NCI-H510A (cell line): Measurements from ENCODE around the gene POU6F2.
A peak's percentile ranks its signal among the peaks of the same experiment; 100 is the strongest.
"Not testable (repeated sequence)": the region's sequence is repeated elsewhere in the genome, so short reads cannot be mapped to it uniquely, and the experiment has no call there.

Source experiments
- DNase-seq: peaks from one replicate; lab custom pipeline; 2025; lab: John Stamatoyannopoulos, UW

The POU6F2 gene

DNA sequence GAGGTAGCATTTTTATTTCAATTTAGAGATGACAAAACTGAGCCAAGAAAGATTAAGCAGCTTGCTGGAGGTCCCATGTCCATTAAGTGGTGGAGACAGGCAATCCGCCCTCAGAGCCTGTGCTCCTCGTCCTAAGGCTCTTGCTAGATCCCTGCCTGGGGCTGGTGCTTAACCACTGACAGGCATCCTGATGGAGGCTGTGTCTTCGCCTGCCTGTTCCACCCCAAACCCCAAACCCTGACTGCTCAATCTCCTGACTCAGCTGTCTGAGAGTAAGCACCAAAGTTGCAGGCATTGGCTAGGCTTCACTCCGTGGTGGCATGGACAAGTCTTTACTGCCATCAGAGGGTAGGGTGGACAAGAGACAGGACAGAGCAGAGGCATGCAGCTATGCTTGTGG is 209.4 kb downstream of the POU6F2 start:
- no peak for DNase-seq

- no peak for DNase-seq
Measured at GRCh38 chr7:39192476-39192875, 214.8 kb downstream of the POU6F2 start.

- DNase-seq = not testable (repeated sequence)
Measured at GRCh38 chr7:39194388-39194787, 216.7 kb downstream of the POU6F2 start.

DNA sequence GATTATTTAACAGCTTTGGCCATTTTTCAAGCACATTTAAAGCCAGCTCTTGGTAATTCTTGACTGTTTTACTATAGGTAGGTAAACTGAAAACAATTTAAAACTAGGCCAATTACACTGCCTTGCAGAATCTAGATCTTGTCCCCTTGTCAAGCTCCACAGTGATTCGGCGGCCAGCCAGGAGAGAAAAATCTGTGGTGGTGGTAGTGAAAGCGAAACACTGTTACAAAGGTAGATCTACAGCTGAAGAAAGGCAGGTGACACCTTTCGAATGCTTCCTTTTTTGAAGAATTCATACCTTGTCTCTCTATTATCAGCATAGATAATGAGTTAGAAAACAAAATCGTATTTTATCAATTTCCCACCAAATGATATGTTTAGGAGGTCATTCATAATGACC is 218.3 kb downstream of the POU6F2 start:
- DNase-seq = no peak

- no peak for DNase-seq
Measured at GRCh38 chr7:39197831-39198230, 220.1 kb downstream of the POU6F2 start.

GRCh38 chr7:39198556-39198955 is 220.8 kb downstream of the POU6F2 start:
- no peak for DNase-seq

- DNase-seq = no peak
Measured at GRCh38 chr7:39199006-39199405, 221.3 kb downstream of the POU6F2 start.

DNA sequence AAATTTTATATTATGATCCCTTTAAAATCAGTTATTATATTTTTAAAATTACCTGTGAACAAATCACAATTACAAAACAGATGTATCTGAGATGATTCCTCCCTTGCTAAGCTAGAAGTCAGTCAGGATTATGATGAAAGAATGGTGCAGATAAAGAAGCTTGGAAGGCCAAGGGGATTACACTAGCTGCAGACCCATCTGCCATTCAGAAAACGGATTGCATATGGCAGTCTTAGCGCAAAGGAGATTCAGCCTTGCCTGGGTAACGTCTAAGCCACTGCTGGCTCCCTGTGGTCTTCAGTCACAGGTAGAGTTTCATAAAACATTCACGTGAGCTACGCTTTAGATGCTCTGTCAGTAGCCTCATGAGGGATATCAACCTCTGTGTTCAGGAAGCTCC is 222.2 kb downstream of the POU6F2 start:
- DNase-seq = no peak

DNA sequence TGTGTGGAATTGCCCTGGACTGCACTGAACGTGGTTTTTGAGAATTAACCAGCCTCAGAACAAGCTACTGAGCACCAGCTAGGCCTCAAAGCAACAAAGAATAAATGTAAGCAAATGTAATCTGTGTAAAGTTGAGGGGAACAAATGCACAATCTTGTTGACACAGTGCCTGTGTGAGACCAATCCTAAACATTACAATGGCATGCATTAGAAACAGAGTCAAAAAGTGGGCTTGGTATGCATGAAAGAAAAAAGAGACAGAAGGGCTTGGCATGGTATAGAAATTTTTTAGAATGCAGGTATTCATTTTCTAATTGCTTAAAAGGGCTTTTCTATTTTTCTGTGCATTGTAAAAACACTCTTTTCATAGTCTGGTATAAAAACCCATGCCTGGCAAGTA is 224.3 kb downstream of the POU6F2 start:
- DNase-seq = no peak

DNA sequence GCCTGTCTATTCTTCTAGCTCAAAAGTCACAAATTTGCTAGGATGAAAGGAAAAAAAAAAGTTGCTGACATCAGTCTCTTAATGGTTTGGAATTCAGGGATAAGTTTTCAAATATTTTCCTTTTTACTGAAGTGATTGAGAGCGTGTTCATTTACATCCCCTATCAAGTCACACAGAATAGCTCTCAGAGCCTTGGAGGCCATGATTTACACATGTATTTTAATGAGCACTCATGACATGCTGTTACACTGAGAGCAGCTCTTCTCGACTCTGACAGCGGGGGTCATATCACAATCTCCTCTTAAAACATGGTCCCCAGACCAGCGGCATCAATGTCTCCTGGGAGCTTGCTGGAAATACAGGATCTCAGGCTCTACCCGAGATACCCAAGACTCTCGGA is 232.7 kb downstream of the POU6F2 start:
- no peak for DNase-seq

DNA sequence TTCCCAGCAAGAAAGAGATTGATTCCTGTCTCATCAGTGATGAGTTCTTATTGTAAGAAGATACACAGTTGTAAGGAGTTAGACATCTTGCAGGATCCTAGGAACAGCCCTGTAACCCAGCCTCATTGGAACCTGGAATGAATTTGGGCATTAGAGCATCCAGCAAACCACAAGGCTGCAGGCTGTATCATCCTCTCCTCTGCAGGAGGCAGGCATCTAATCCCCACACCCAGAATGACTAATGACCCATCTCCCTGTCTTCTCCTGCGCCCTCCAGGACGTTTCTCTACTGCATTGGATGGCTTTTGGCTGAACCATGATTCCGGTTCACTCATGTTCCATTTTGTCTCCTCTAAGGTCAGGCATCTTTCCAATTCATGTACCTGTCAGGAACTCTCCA is 233.9 kb downstream of the POU6F2 start:
- no peak for DNase-seq

DNA sequence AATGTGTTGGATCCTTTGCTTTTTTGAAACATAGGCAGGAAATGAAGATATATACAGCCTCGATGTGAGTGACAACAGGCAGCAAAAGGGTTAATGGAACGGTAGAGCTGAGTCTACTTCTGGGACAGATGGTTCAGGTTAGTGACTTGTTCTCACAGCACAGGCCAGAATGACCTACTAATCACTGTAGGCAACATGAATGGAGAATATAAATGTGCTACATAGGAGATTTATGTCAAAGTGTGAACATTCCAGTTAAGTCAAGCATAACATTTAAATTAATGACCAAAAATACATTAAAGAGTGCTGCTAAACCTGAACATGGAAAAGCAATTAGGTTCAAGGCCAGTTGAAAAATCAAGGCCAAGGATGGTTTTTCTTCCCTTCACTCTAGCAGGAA is 235.2 kb downstream of the POU6F2 start:
- no peak for DNase-seq

- DNase-seq = no peak
Measured at GRCh38 chr7:39217783-39218182, 240.1 kb downstream of the POU6F2 start.

DNA sequence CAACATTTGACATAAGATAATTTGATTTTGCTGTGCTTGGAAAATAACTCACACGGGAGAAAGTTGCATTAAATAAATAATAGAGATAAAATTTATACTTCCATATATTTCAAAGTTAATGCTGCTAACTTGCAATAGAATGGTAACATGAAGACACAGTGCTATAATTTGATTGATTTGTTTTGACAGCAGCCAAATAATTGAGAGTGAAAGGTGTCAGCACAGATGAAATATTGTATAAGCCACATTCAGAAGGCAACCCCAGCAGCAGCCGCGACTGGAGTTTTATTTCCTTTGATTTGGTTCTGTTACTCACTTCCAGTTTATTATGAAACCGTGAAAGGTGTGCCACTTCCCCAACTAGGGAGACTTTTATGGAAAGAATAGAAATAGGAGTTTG is 242.2 kb downstream of the POU6F2 start:
- no peak for DNase-seq

GRCh38 chr7:39221901-39222300 is 244.2 kb downstream of the POU6F2 start:
- no peak for DNase-seq

DNA sequence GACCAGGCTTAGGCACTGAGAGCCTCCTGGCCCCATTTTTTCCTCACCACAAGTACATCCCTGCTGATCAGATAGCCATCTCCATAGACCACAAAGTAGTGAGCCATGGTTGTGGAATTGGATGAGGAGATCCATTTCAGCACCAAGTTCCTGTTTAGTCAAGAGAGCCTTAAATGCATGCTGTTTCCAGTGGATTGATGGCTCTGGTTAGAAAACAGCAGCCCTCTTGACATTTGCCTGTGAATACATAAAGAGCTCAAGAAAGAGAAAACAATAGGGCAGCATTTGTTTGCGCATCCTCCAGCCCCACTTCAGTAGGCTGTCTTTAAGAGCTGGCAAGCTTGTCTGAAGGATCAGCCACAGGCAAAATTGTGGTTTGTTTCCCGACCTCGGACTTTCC is 251.2 kb downstream of the POU6F2 start:
- DNase-seq = peak; percentile 65

DNA sequence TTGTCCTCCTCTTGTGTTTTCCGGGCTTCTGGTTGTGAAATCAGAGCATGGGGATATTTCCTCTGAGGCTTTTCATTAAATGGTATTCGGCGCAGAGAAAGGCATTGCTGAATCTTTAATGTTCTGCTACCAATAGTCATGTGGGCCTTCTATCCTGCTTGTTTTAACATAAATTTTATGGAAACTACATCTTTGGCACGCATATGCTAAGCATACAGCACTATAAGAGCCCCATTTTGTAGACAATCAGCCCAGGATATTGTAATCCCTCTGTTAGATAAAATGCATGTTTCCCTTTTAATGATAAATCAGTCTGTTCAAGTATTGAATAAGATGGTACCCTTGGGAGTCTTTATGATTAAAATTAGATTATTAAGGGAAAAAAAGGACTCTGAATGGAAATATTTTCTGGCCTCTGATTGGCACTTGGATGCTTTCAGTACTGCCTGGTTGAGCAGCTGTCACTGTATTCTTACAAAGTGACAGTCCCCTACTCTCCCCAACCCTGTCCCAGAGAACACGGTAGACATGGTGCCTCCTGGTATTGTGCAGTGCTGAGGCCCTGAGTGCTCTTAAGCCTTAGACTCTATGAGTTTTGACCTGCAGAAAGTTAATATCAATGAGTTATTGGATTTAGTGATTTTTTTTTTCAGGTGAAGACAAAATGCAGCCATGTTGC is 256.3 kb downstream of the POU6F2 start:
- no peak for DNase-seq

GRCh38 chr7:39238234-39238869 is 260.6 kb downstream of the POU6F2 start:
- DNase-seq = no peak

DNA sequence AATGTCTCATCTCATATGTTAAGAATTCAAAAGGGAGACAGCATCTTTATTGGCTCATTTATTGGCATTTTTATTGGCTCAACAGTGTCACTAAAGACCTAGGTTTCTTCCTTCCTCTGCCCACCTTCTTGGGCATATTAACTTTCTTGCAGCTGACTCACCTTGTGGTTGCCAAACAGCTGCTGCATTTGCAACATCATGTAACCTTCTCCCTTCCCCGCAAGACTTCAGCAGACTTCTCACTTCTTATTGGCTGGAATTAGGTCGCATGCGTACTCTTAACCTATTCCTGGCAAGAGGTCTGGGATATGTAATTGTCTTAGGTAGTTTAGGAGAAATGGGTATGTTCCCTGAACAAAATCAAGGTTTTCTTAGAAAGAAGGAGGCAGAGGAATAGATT is 263.2 kb downstream of the POU6F2 start:
- DNase-seq = no peak

GRCh38 chr7:39247576-39247975 is 269.9 kb downstream of the POU6F2 start:
- DNase-seq = no peak

DNA sequence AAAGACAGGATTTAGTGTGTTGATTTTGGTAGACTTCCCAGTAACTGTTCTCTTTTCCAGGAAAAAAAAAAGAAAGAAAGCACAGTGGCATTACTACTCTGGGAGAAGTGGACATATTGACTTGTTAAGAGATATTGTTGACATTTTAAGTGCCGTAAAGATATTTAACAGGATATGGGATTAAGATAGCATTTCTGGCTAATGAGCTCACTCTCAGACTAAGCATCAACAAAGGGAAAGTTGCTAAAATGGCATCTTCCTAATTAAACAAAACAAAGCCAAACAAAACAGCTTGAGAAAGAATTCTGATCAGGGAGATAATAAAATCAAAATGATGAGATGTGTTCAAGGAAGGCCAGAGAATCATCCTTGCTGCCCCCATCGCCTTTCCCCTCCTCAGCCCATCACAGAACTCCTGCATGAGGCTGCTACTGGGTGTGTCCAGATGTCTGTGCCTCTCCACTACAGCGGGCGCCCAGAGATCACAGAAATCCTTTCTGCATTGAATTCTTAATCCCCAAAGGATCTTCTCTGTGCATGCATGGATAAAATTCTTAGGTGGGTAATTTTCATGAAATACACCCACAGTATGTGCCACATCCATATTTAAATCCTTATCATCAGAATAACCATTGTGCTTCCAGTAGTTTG is 270.5 kb downstream of the POU6F2 start:
- no peak for DNase-seq

DNA sequence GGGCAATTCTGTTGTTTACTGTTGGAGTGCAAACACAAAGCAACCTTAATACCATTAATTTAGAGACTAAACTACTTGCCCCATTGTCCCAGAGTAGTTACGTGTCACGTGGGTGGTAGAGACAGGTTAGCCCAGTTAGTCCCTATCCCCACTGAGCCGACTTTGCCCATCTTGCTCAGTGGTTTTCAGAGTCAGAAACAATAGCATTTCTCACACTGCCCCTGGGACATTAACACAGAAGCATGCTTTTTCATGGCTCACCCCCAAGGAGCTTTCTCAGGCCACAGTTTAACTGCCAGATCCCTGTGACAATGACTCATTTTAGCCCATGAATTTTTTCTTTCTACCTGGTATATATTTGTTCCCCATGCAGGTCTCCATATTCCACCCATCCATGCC is 271.0 kb downstream of the POU6F2 start:
- no peak for DNase-seq

DNA sequence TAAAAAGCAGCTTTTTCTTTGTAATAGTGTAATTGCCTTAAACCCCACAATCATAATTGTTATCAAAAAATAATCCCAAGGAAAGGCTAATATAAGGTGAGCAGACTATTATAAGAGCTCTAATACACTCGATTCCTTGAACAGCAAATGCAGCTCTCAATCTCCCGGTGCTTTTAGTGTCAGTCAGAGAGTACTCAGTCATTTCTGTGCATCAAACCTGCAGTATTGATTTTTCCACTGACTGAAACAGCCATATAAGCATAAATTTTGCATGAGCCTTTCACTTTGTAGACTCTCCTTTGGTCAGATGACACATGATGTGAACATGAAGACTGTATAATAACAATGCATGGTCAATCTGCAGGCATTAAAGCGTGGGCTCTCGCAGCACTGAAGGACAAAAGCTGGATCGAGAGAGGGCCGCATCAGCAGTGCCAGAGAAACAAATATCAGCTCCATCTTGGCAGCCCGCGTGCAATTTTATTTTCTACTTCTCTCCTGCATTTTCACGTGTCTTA is 272.0 kb downstream of the POU6F2 start:
- DNase-seq = no peak
